Immature natural killer cell (primary cell): Measurements from ENCODE around the gene PSMC4. TPM values are rescaled to one million over a fixed set of nuclear protein-coding genes. Genes with fewer than 3 reads are reported as not detected.

Experiments used
- DNase-seq, 3 donors: peaks; one replicate each; pipeline ENCODE4 v3.0.0; 2022; ENCODE audit warnings: mixed read lengths in 1 of 3
- H3K27ac Mint-ChIP-seq, 6 donors: one replicate each; pipeline ENCODE4 v1.8.0; 2020; ENCODE audit warnings: mixed read lengths in 6 of 6, mild to moderate bottlenecking in 5 of 6, inconsistent platforms in 4 of 6, moderate library complexity in 3 of 6
- H3K27me3 Mint-ChIP-seq, 3 donors: one replicate each; pipeline ENCODE4 v1.8.0; 2020 to 2021; ENCODE audit warnings: low read depth in 3 of 3, mild to moderate bottlenecking in 3 of 3, mixed read lengths in 3 of 3, moderate library complexity in 3 of 3, inconsistent platforms in 1 of 3
- H3K36me3 Mint-ChIP-seq, 3 donors: one replicate each; pipeline ENCODE4 v1.8.0; 2020; ENCODE audit warnings: mixed read lengths in 3 of 3, inconsistent platforms in 2 of 3, mild to moderate bottlenecking in 2 of 3
- H3K4me1 Mint-ChIP-seq, 2 donors: one replicate each; pipeline ENCODE4 v1.8.0; 2020; ENCODE audit warnings: inconsistent platforms in 2 of 2, mild to moderate bottlenecking in 2 of 2, mixed read lengths in 2 of 2, moderate library complexity in 1 of 2
- H3K4me3 Mint-ChIP-seq, 5 donors: one replicate each; pipeline ENCODE4 v1.8.0; 2020; ENCODE audit warnings: mild to moderate bottlenecking in 5 of 5, mixed read lengths in 5 of 5, inconsistent platforms in 3 of 5, moderate library complexity in 3 of 5
- H3K9me3 Mint-ChIP-seq, 6 donors: one replicate each; pipeline ENCODE4 v1.8.0; 2020; ENCODE audit warnings: mild to moderate bottlenecking in 6 of 6, mixed read lengths in 6 of 6, inconsistent platforms in 4 of 6, moderate library complexity in 3 of 6
- polyA plus RNA-seq, 3 donors: library from polyadenylated mRNA; unstranded; fragments of 300-500 nt; fragmentation: Illumina TruSeq; gene quantifications; one replicate each; pipeline ENCODE4 v1.2.3, GENCODE V29; 2021

PSMC4 gene
- polyA plus RNA-seq, 3 donors from 2014 or later: 113 to 133 (median 127) TPM

GRCh38 chr19:40005691-40006272 is 34.8 kb downstream of the PSMC4 start:
- no peak for DNase-seq
- H3K4me1 Mint-ChIP-seq: no peaks in the 10 kb centered on the region
- H3K27me3 Mint-ChIP-seq: no peaks in the 10 kb centered on the region
- H3K9me3 Mint-ChIP-seq: peaks cover 0 to 4% (median 0%) of the 10 kb centered on the region in 6 donors
- H3K27ac Mint-ChIP-seq: no peak overlapping the region
- peaks cover 33 to 54% (median 46%) of the 10 kb centered on the region in 3 donors for H3K36me3 Mint-ChIP-seq
- H3K4me3 Mint-ChIP-seq: no peak overlapping the region

GRCh38 chr19:40006273-40006691 is 35.3 kb downstream of the PSMC4 start:
- no peak for DNase-seq
- peaks cover 34 to 58% (median 48%) of the 10 kb centered on the region in 3 donors for H3K36me3 Mint-ChIP-seq
- no peak overlapping the region for H3K27ac Mint-ChIP-seq
- H3K4me3 Mint-ChIP-seq: no peak overlapping the region
- peaks cover 0 to 4% (median 0%) of the 10 kb centered on the region in 6 donors for H3K9me3 Mint-ChIP-seq
- H3K27me3 Mint-ChIP-seq: no peaks in the 10 kb centered on the region
- no peaks in the 10 kb centered on the region for H3K4me1 Mint-ChIP-seq

- no peaks in the 10 kb centered on the region for H3K4me1 Mint-ChIP-seq
- no peak for DNase-seq
- no peaks in the 10 kb centered on the region for H3K27me3 Mint-ChIP-seq
- peaks cover 63 to 80% (median 78%) of the 10 kb centered on the region in 3 donors for H3K36me3 Mint-ChIP-seq
- H3K4me3 Mint-ChIP-seq: no peak overlapping the region
- no peak overlapping the region for H3K27ac Mint-ChIP-seq
- peaks cover 11 to 31% (median 20%) of the 10 kb centered on the region in 6 donors for H3K9me3 Mint-ChIP-seq
Measured at GRCh38 chr19:40009674-40010073, 38.7 kb downstream of the PSMC4 start.

- H3K4me3 Mint-ChIP-seq: no peak overlapping the region
- no peaks in the 10 kb centered on the region for H3K4me1 Mint-ChIP-seq
- H3K9me3 Mint-ChIP-seq: peaks cover 31 to 69% (median 55%) of the 10 kb centered on the region in 6 donors
- H3K27ac Mint-ChIP-seq: no peak overlapping the region
- no peak for DNase-seq
- peaks cover 44 to 64% (median 46%) of the 10 kb centered on the region in 3 donors for H3K36me3 Mint-ChIP-seq
- H3K27me3 Mint-ChIP-seq: no peaks in the 10 kb centered on the region
Measured at GRCh38 chr19:40013991-40014390, 43.0 kb downstream of the PSMC4 start.

GRCh38 chr19:40023969-40024368 is 53.0 kb downstream of the PSMC4 start:
- H3K27ac Mint-ChIP-seq: no peak overlapping the region
- DNase-seq: no peak
- H3K4me3 Mint-ChIP-seq: no peak overlapping the region
- peaks cover 0 to 2% (median 0%) of the 10 kb centered on the region in 3 donors for H3K27me3 Mint-ChIP-seq
- peaks cover 17 to 89% (median 74%) of the 10 kb centered on the region in 6 donors for H3K9me3 Mint-ChIP-seq
- peaks cover 3 to 29% (median 8%) of the 10 kb centered on the region in 3 donors for H3K36me3 Mint-ChIP-seq
- no peaks in the 10 kb centered on the region for H3K4me1 Mint-ChIP-seq

- no peaks in the 10 kb centered on the region for H3K4me1 Mint-ChIP-seq
- no peak overlapping the region for H3K27ac Mint-ChIP-seq
- DNase-seq: no peak
- peaks cover 0 to 2% (median 0%) of the 10 kb centered on the region in 3 donors for H3K27me3 Mint-ChIP-seq
- H3K4me3 Mint-ChIP-seq: no peak overlapping the region
- peaks cover 3 to 33% (median 19%) of the 10 kb centered on the region in 3 donors for H3K36me3 Mint-ChIP-seq
- peaks cover 24 to 89% (median 83%) of the 10 kb centered on the region in 6 donors for H3K9me3 Mint-ChIP-seq
Measured at GRCh38 chr19:40025938-40026596, 55.1 kb downstream of the PSMC4 start.

- H3K9me3 Mint-ChIP-seq: peaks cover 24 to 88% (median 85%) of the 10 kb centered on the region in 6 donors
- peaks cover 0 to 2% (median 0%) of the 10 kb centered on the region in 3 donors for H3K27me3 Mint-ChIP-seq
- H3K36me3 Mint-ChIP-seq: peaks cover 3 to 34% (median 20%) of the 10 kb centered on the region in 3 donors
- no peaks in the 10 kb centered on the region for H3K4me1 Mint-ChIP-seq
- no peak for DNase-seq
- no peak overlapping the region for H3K4me3 Mint-ChIP-seq
- H3K27ac Mint-ChIP-seq: no peak overlapping the region
Measured at GRCh38 chr19:40026597-40026970, 55.6 kb downstream of the PSMC4 start.

Other genes with a start within 250 kb of the PSMC4 start
- gene CLC, start 233.1 kb upstream of the PSMC4 start, polyA plus RNA-seq: 10 to 100 TPM in 1 of 3 donors, 1 to 10 TPM in 2; 2.4 to 12.8 (median 3.8) TPM
- gene LEUTX, start 192.3 kb upstream of the PSMC4 start, polyA plus RNA-seq: not detected
- gene DYRK1B, start 137.0 kb upstream of the PSMC4 start, polyA plus RNA-seq: 10 to 100 TPM in 2 of 3 donors, 1 to 10 TPM in 1; 6.2 to 24.8 (median 12.5) TPM
- 100 to 1,000 TPM; 127 to 166 (median 143) TPM for gene FBL, start 124.8 kb upstream of the PSMC4 start, polyA plus RNA-seq
- gene FCGBP, start 36.5 kb upstream of the PSMC4 start, polyA plus RNA-seq: under 1 TPM in 2 of 3 donors, not detected in 1; 0.36 to 0.92 TPM
- 1 to 10 TPM in 2 of 3 donors, not detected in 1; 2.4 to 2.5 TPM for gene ZNF546, start 25.9 kb downstream of the PSMC4 start, polyA plus RNA-seq
- 10 to 100 TPM in 1 of 3 donors, 1 to 10 TPM in 2; 7.1 to 10.6 (median 9.5) TPM for gene ZNF780B, start 85.1 kb downstream of the PSMC4 start, polyA plus RNA-seq
- 10 to 100 TPM in 2 of 3 donors, 1 to 10 TPM in 1; 9.7 to 17.3 (median 12.4) TPM for gene ZNF780A, start 119.8 kb downstream of the PSMC4 start, polyA plus RNA-seq
- gene MAP3K10, start 220.3 kb downstream of the PSMC4 start, polyA plus RNA-seq: under 1 TPM in 2 of 3 donors, not detected in 1; 0.36 to 0.42 TPM
- not detected for gene TTC9B, start 247.2 kb downstream of the PSMC4 start, polyA plus RNA-seq